Germinal center (tissue), 1 donor: Measurements from ENCODE around the gene CDH8.
"Not testable (repeated sequence)": the region's sequence is repeated elsewhere in the genome, so short reads cannot be mapped to it uniquely, and the experiment has no call there.

ENCODE experiments used
- DNase-seq: peaks from one replicate; pipeline ENCODE4 v3.0.0; 2012; ENCODE audit warnings: mixed read lengths, low spot score

The CDH8 gene

DNA sequence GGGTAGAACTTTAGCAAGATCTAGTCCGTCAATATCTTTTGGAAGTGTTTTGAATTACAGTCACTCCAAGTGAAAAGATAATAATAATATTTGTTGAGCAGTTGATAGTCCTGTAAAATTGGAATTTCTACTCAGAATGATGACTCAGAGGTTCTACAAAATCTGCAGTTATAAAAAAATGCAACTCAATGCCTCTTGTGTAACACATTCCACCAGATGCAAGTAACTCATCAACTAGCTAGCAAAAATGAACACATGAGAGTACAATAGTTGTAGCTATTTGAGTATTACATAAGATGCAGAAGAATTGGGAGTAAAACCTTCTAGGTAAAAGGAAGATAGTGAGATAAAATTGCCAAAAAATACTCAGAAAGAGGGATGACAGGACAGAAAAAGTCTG is 177.2 kb downstream of the CDH8 start:
- DNase-seq = no peak

DNA sequence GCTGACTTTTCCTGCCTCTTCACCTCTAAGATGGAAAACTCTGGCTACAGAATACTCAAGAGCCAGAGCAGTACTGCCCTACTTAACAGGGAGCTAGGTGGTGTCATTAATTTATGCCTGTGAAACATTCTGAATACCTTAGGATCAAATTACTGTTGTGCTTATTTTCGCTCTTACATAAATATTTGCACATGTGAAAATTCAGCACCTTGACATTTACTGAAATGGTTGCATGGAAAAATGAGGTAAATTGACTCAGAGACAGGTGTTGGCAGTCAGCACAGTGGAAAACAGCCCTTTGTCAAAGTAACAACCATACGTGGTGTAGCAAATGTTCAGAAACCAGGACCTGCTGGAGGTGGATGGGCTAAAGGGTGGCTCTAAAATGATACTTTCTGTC is 193.6 kb downstream of the CDH8 start:
- DNase-seq = no peak

DNA sequence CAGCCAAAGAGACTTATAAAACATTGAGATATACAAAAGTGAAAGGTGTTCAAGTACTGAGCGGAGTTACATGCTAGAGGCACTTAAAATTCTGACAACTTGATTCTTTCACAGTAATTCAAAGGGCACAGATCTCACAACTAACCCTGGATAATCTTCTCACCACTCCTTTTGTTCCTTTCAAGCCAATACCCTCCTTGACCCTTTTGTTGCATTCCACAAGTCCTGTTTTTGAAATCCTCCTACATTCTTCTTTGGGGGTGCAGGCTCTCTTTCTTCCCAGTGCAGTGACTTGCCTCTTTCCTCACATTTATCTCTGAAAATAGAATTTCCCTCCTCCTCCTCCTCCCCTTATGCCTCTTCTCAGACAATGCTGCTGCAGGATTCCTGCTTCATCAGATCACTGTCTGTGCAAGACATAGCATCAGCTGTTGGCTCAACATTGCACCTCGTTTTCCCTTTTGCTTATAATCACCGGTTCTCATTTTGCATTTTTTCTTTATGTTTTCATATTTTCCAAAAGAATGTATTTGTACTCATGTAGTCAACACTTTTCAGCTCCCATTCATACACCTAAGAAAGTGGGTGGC is 199.3 kb downstream of the CDH8 start:
- no peak for DNase-seq

DNA sequence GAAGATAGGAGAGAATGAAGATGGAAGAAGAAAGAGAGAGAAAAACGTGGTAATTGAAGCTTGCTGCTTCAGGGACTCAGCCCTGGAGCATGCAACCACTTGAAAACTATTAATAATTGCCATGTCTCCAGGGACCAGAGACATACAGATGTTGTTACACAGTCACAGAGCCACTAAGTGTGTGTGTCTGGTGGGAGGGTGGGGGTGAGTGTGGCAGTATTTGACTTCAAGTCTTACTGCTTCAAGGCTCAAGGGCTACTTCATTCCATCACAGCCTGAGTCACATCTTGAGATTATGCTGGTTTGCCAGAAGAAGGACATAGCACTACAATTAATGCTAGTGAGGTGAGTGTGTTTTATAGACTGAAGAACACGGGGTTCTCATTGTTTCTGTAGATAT is 202.2 kb downstream of the CDH8 start:
- DNase-seq = no peak

DNA sequence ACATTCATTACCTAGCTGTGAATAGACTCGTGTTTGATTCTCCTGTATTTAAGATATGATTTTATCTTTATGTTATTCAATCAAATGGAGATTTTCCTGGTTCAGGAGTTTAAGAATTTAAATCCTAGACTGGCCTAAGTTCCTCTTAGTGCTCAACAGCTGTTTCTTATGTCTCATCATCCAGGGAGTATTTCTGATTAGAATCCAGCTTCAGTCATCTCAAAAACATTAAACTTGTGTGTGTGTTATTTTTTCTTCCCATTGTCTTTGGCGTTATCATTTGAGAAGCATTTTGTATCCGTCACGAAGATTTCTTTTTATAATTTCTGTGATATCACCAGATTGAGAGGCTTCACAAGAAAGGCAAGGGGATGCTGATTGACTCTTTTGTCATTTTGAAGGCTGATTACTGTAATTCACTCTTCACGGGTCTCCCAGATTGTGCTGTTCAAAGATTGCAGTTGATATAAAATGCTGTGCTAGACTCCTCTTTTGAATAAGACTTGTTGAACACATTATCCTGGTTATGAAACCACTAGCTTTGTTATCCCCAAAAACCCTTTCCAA is 204.8 kb downstream of the CDH8 start:
- no peak for DNase-seq

DNA sequence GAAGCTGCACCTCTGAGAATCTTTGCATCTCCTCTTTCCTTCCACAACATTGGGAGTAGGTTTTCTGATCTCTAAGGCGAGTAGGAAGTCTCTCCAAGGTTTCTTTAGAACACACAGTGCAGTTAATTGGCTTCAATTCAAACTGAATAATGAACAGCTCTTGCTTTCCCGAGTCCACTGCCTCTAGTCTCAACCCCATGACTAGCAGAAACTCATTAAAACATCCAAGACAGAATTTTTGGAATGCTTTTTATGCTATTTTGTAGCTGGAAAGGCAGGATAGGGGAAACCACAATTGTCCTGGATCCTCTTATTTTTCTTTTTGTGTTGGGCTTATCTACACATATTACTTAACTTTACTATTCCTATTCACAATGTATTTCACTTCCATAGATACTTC is 206.6 kb downstream of the CDH8 start:
- DNase-seq = no peak

DNA sequence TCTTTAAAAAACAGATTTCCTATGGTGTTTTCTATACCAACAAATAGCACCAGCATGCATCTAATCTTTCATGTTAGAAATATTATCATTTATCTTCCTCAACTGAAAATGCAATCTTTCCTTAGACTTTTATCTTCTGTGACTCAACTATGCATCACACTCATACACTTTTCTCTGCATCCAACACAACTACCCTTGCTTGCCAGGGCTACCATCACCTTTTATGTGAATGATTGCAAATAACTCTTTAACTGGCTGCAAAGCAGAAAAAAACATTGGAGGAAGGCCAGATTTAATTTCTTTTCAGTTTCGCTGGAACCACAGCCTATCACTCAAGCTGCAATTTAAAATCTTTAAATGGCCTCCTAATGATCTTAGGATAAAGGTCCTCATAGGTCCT is 212.9 kb downstream of the CDH8 start:
- DNase-seq = no peak

DNA sequence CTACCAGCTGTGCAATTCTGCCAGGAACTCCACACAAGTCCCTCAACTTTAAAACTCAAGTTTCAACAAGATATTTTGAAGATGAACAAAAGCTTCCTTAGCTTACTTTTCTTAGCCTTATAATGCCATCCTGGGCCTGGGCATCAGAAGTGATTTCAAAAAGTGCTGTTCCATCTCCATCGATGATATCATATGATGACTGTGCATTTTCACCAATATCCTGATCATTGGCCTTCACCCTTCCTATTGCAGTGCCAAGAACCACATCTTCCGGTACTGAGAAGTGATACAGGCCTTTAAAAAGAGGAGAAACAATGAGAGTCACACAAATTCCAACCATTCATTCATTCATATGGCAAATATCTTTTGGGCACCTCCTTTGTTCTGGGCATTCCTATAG is 215.4 kb downstream of the CDH8 start:
- no peak for DNase-seq

DNA sequence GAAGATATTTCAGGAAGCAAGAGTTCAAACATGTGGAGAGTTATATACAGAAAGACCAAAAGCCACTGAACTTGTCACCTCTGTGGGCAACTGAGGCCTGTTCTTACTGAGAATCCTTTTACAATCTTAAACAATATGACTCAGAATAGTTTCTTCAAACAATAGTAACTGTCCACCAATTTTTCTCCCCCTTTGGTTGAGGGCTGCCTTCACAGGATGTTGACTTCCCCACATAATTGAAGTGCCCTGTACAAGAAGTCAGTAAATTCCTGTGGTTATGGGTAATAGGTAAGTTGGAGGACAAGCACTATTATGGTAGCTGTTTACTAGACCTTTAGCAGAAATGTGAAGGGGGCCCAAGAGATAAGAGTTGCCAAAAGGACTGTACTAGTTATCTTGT is 215.8 kb downstream of the CDH8 start:
- DNase-seq = no peak

DNA sequence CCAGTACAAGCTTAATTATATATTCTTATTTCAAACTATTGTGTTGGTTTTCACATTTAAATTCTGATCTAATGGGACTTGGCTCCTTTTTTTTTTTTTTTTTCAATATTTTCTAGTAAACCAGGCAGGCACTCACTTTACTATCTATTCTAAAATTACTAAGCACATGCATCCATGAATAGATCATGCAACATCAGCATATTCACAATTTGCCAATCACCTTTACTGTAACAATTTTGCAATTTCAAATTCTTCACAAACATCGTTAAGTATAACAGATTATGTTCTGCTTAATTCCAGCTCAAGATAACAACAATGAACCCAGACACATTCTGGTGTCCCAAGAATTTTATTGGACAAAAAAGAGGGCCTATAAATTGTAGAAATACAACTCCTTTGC is 217.4 kb downstream of the CDH8 start:
- DNase-seq = no peak

DNA sequence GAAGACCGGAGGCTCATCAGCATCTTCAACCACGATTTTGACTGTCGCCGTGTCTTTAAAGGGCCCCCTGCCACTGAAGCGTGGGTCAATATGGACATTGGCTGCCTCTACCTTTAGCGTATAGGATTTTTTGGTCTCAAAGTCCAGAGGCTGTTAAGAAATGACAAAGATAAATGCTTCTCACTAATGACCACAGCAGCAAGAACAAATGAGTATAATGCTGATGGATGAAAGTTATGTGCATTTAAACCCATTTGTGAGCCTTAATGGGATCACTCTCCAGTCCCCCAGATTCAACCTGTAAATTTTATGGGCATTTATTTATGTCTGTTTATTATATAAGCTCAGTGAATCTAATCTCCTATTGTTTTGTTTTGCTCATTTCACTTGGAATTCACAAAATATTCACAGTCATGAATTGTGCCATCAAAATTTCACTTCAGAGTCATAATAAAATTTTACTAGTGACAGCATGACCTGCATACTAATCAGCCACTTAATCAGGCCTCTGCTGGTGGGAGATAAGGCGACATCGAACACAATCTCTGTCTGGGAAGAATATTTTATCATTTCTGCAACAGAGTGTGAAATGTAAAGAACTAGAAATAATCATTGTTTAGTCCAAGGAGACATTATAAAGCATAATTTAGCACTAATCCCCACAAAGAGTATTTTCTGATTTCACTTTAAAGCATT is 218.5 kb downstream of the CDH8 start:
- DNase-seq = no peak

DNA sequence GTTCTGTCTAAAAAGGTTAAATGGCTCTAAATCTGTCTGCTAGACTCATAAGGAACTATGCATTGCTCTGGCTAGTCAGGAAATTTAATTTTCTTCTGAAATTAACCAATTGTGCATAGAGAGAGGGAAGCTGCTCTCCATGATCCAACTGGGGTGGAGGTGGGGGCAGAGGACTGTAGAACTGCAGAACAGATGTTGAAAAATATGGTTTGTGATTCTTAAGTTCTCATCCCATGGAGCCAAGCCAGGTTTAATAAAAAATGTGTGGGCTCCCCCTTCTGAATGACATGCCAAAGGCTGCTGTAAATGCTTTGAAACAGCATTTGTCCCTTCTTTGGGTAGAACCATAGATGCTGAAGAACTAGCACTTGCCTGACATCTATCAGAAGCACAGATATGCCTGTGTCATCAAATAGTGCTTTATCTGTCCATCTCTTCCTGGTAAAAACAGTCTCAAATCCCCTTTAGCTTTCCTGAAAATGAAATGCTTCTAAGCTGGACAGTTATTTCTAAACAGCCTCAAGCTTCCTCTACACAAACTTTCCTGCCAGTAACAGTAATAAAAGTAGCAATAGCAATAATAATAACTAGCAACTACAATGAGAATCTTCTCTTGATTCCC is 221.4 kb downstream of the CDH8 start:
- DNase-seq = no peak

DNA sequence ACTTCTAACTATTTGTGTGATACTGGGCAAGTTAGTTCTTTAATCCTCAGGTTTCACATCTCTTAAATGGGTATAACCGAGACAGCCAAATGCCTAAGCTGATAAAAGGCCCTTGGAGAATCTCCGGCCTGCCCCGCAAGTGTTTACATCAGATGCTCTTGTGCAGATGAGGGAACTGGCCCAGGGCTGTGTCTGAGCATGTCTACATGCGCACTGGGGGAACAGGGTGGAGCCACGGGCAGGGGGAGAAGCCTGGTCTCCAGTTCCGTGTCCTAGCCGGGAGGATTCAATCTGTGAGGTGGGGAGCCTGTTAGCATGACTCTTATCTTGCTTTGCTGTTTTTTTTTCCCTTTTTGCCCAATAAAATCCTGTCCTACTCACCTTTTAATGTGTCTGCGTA is 222.9 kb downstream of the CDH8 start:
- DNase-seq = no peak

DNA sequence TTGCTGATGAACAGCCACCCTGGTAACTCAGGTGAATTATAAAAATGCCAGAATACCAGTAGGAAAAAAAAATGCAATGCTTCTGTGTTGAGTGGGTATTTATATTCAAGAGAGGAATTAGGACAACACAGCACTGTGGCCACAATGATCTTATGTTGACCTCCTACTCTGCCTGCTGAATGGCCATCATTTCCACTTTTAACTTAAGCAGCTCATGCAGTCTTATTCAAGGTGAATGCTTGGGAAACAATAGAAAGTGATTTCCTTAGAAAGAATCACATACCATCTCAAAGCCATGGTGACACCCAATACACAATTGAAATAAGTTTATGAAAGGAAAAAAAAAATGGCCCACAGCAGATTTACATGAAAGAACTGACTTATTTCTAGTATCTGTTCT is 224.0 kb downstream of the CDH8 start:
- DNase-seq = no peak

DNA sequence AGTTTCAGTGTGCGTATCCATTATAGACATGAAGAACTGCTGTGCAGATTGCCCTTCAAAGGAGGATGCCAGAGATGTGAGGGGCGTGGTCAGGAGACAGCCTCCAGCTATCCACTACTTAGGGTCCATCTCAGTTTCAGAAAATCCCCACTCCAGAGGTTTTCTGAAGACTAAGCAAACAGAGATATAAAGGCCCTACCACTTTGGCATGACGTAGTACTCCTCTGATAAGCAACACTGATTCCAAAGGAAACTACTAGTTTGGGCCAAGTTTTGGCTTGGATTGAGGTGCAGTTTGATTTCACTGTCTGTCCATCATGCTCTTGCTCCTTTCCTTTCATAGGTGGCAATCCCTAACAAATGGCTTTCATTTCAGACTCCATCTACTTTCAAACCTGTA is 228.7 kb downstream of the CDH8 start:
- DNase-seq = no peak

DNA sequence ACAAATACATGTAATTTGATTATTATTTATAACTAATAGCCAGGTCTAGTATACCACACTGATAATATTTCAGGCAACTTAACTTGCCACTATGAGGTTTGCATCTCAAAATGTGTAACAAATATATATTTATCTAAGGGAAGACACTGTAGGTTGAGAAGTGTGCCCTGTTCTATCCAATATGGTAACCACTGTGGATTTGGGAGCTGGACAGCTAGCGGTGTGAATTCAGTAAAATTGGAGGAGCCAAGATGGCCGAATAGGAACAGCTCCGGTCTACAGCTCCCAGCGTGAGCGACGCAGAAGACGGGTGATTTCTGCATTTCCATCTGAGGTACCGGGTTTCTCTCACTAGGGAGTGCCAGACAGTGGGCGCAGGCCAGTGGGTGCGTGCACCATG is 235.0 kb downstream of the CDH8 start:
- not testable (repeated sequence) for DNase-seq

DNA sequence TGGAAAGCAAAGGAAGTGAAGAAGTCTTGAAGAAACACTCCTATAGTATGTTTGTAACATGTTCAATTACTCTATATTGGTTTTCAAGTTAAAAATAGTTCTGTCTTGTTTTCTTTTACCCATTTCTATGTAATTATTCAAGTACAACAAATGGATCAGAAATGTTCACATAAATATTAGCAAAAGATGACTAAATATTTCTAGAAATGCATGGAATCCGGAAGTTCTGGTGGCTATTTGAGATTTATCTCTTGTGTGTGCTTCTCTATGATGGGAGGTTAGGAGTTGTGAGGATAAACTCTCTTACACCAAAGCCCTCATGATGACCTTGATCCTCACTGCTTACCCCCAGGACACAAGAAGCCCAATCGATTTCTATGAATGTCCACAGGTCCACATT is 237.5 kb downstream of the CDH8 start:
- no peak for DNase-seq

DNA sequence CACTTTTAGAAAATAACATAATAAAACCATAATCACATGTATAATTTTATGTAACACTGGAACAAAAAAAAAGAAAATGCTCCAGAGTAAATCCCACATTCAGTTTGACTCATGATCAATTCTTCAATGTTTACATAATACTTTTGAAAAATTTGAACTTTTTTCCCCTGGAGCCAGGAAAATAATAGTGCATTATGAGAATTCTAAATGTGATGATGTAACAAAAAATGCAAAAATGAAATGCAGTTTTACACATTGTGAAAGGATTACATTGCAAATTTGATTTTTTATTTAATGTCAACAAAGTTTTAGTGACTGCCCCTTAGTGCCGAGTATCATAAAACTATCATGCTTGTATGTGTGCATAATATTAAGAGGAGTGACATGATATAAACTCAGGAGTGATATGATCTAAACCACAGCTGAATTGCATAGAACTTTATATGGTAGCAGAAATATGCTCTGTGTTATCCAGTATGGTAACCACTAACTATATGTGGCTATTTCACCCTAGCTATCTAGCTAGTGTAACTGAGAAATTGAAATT is 238.2 kb downstream of the CDH8 start:
- DNase-seq = no peak

DNA sequence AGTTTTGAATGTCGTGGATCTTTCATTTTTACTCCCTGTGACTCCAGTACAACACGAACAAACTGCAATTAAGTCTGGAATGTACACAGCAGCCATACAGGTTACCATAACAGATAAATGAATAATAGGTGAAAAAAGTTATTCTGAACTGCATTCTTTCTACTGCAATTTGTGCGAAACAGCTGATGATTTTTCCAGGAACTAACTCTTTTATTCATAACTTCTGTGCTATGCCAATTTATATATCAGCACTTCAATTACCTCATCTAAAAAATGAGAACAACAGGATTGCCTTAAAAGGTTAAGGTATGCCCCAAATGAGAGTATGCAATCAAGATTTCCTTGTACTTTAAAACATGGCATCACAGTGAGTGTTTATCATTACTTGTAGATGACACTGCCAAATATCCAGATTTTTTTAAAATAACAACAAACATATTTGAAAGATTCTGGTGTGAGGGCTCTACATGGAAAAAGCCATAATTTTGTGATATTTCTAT is 238.9 kb downstream of the CDH8 start:
- no peak for DNase-seq

DNA sequence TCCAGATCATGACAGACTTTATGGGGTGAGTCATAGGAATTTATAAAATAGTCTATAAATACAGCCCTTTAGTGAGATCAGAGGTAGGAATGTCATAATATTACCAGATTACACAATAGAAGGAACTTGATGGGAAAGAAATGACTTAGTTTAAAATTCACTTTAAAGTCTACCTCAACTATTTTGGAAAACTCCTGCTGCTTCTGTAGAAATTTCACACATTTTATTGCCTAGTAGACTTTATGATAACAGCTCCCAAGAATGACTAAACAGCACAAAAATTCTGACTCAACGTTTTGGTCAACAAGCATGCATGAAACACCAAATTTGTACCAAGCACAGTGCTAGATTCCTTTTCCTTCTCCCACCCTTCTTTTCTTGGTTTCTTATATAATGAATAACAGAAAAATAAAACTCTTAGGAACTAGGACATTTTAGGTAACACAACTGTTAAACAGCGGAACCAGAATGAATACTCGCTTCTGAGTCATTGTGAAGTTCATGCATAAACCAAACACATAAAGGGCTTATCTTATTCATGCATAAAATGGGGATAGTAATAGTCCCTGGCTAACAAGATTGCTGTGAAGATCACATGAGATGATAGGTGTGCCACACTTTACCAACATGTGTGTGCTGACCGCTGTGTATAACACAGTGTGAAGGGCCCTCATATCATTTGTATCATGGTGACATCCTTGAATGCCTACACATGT is 243.9 kb downstream of the CDH8 start:
- DNase-seq = no peak

DNA sequence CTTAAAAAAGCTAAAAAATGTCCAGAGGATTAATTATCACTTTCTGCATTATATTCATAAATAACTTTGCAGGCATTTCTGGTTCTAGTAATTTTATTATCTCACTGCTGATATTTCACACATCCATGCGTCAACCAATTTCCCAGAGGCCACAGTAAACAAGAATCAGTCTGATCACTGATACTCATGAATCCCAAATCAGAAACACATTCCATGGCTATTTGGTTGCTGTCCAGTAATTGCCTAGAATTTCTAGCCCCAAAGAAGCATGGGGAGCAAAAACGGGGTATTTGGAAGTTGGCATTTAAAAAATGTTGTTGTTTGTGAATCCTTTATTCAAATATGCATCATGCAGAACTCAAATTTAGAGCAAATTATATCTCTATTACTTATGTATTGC is 244.8 kb downstream of the CDH8 start:
- DNase-seq = no peak

DNA sequence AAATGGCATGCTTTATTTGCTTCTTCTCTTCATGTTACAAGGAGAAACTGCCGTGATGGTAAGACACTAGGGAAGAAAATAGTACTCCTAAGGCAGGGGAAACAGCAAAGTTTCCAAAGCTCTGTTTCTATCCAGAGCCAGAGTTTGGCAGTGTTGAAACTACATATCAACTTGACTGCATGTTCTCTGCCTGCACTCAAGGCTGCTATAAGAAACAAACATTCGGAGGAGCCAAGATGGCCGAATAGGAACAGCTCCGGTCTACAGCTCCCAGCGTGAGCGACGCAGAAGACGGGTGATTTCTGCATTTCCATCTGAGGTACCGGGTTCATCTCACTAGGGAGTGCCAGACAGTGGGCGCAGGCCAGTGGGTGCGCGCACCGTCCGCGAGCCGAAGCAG is 254.4 kb downstream of the CDH8 start:
- DNase-seq = not testable (repeated sequence)
